Keratinocyte (primary cell): Measurements from ENCODE around the gene RLBP1.

Experiments
- EZH2 ChIP-seq: IDR thresholded peaks from one replicate; pipeline ENCODE4 v1.6.1; 2012; ENCODE audit warnings: inconsistent platforms, mild to moderate bottlenecking, low read length, moderate library complexity
- TF ChIP-seq, protein P1 (sequence below), 3 experiments: IDR thresholded peaks in 1 of 3; conservative IDR thresholded peaks in 1 of 3; optimal IDR thresholded peaks in 1 of 3; 2 replicates in 2 of 3; 3 replicates in 1 of 3; pipeline versions ENCODE3 to v1.5.1; 2011; ENCODE audit warnings: low read length in 3 of 3, mild to moderate bottlenecking in 3 of 3, moderate library complexity in 2 of 3, control low read depth in 1 of 3, inconsistent platforms in 1 of 3; ENCODE audit not compliant: insufficient read depth in 2 of 3; ENCODE audit errors: extremely low read depth in 1 of 3

DNA sequence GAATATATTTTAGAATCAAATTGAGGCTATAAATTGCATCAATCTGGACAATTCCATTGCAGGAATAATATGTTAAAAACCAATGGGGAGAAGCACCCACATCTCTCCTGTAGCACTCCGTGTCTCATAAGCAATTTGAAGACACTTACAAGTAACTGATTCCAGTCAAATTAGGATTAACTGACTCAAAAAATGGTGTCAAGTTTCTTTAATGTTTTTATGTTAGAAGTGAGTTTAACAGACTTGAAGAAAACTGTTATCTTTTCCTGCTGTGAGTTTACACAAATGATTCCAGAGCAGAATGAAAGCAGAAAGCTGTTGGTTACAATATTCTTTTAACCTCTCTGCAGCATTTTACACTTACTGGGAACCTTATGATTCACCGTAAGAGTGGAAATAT lies 23.2 kb downstream of the RLBP1 start:
- TF ChIP-seq, protein P1, sequence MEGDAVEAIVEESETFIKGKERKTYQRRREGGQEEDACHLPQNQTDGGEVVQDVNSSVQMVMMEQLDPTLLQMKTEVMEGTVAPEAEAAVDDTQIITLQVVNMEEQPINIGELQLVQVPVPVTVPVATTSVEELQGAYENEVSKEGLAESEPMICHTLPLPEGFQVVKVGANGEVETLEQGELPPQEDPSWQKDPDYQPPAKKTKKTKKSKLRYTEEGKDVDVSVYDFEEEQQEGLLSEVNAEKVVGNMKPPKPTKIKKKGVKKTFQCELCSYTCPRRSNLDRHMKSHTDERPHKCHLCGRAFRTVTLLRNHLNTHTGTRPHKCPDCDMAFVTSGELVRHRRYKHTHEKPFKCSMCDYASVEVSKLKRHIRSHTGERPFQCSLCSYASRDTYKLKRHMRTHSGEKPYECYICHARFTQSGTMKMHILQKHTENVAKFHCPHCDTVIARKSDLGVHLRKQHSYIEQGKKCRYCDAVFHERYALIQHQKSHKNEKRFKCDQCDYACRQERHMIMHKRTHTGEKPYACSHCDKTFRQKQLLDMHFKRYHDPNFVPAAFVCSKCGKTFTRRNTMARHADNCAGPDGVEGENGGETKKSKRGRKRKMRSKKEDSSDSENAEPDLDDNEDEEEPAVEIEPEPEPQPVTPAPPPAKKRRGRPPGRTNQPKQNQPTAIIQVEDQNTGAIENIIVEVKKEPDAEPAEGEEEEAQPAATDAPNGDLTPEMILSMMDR (optimal IDR thresholded peaks at IDR 0.05 in 1 of 3, IDR thresholded peaks at IDR 0.05 in 1 of 3, conservative IDR thresholded peaks at IDR 0.05 in 1 of 3; ENCODE audit: extremely low read depth in 1 of 3, insufficient read depth in 2 of 3, low read length in 3 of 3), result no peak
- no peak for TF ChIP-seq EZH2
